ENCODE measurements around the gene SHROOM4. TPM values are rescaled to one million over a fixed set of nuclear protein-coding genes. Genes with fewer than 3 reads are reported as not detected.

SHROOM4 gene
- total and polyA plus RNA-seq, 2 of the 13 experiments (the other 11 are each of a cell fraction or from before 2014, with no cell fraction given), result 0.08 to 0.18 TPM

DNA sequence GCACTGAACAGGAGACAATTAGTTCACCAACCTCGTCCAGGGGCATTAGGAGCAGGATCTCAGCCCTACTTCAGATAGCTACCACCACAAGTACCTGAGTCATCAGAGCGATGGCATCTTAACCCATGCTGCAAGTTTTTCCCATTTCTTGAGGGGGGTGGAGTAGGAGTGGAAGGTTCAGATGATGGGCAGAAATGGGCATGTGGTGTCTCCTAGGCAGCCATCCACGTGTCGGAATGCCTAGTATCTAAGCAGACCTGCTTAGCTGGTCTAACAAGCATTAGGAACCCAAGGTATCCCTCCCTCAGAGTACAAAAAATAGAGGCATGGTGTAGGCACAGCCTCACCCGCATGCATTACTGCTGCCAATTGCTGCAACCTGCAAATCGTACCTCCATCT is 184.2 kb downstream of the SHROOM4 start:
- no TSS peak for BruUV-seq (replicated peaks)
- ATAC-seq (no peak), FAIRE-seq (no peak), DNase-seq (ENCODE audit: low spot score) (no peak)
- Histone ChIP-seq H3K27me3 (ENCODE audit: control insufficient read depth in 1 of 2, insufficient read depth in 2 of 2, low read length in 2 of 2) (no peaks in the 10 kb centered on the region), H3K4me3 (replicated peaks in 1 of 3; ENCODE audit: insufficient read depth in 1 of 3, low read depth in 2 of 3, low read length in 3 of 3) (no peak overlapping the region), H3K4me2 (ENCODE audit: low read depth, low read length) (no peak overlapping the region), H3K4me1 (ENCODE audit: insufficient read depth, low read length) (no peaks in the 10 kb centered on the region), H2AFZ (ENCODE audit: low read length) (no peak overlapping the region), H3K79me2 (ENCODE audit: insufficient read depth, low read length) (no peaks in the 10 kb centered on the region), H3K27ac (ENCODE audit: extremely low read length, insufficient read depth, low read length) (no peak overlapping the region), H3K36me3 (replicated peaks in 1 of 2; ENCODE audit: control insufficient read depth in 1 of 2, insufficient read depth in 2 of 2, low read length in 2 of 2) (no peaks in the 10 kb centered on the region), H3K9ac (ENCODE audit: insufficient read depth, low read depth, low read length) (no peak overlapping the region), H4K20me1 (ENCODE audit: insufficient read depth, low read length) (no peaks in the 10 kb centered on the region), H3K9me3 (ENCODE audit: low read length) (no peaks in the 10 kb centered on the region)
- in situ Hi-C loops (cut with HindIII; ENCODE audit: extremely low pct_ligation_motif_present, low pct_unique_long_range_greater_than_20kb), result no loop called here
- TF ChIP-seq ZBTB20 (CRISPR knock-in tag; IDR thresholded peaks at IDR 0.05; ENCODE audit: borderline replicate concordance, low read depth), result no peak
- TF ChIP-seq NFE2 (CRISPR knock-in tag; IDR thresholded peaks at IDR 0.05), result no peak
- no peak for TF ChIP-seq CERS6 (CRISPR knock-in tag; IDR thresholded peaks at IDR 0.05)
- no peak for TF ChIP-seq SIN3B (IDR thresholded peaks at IDR 0.05; ENCODE audit: low read length)
- TF ChIP-seq, protein P1, sequence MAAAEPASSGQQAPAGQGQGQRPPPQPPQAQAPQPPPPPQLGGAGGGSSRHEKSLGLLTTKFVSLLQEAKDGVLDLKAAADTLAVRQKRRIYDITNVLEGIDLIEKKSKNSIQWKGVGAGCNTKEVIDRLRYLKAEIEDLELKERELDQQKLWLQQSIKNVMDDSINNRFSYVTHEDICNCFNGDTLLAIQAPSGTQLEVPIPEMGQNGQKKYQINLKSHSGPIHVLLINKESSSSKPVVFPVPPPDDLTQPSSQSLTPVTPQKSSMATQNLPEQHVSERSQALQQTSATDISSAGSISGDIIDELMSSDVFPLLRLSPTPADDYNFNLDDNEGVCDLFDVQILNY (CRISPR knock-in tag; conservative IDR thresholded peaks at IDR 0.05), result no peak
- no peak for TF ChIP-seq SRF (IDR thresholded peaks at IDR 0.05; ENCODE audit: low read depth, low read length)
- no peak for TF ChIP-seq ZNF317 (CRISPR knock-in tag; IDR thresholded peaks at IDR 0.05)
- no peak for TF ChIP-seq RELA (CRISPR knock-in tag; IDR thresholded peaks at IDR 0.05)
- no peak for TF ChIP-seq ZFY (CRISPR knock-in tag; IDR thresholded peaks at IDR 0.05)
- no peak for TF ChIP-seq ARNT2 (CRISPR knock-in tag; IDR thresholded peaks at IDR 0.05; ENCODE audit: low read depth)
- no peak for TF ChIP-seq ZKSCAN5 (CRISPR knock-in tag; IDR thresholded peaks at IDR 0.05)
- no peak for TF ChIP-seq DMAP1 (CRISPR knock-in tag; IDR thresholded peaks at IDR 0.05)
- TF ChIP-seq HDAC2 (CRISPR knock-in tag; IDR thresholded peaks at IDR 0.05), result no peak
- TF ChIP-seq FOXC1 (CRISPR knock-in tag; IDR thresholded peaks at IDR 0.05; ENCODE audit: borderline replicate concordance), result no peak
- TF ChIP-seq, protein P2, sequence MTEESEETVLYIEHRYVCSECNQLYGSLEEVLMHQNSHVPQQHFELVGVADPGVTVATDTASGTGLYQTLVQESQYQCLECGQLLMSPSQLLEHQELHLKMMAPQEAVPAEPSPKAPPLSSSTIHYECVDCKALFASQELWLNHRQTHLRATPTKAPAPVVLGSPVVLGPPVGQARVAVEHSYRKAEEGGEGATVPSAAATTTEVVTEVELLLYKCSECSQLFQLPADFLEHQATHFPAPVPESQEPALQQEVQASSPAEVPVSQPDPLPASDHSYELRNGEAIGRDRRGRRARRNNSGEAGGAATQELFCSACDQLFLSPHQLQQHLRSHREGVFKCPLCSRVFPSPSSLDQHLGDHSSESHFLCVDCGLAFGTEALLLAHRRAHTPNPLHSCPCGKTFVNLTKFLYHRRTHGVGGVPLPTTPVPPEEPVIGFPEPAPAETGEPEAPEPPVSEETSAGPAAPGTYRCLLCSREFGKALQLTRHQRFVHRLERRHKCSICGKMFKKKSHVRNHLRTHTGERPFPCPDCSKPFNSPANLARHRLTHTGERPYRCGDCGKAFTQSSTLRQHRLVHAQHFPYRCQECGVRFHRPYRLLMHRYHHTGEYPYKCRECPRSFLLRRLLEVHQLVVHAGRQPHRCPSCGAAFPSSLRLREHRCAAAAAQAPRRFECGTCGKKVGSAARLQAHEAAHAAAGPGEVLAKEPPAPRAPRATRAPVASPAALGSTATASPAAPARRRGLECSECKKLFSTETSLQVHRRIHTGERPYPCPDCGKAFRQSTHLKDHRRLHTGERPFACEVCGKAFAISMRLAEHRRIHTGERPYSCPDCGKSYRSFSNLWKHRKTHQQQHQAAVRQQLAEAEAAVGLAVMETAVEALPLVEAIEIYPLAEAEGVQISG (CRISPR knock-in tag; IDR thresholded peaks at IDR 0.05), result no peak
- TF ChIP-seq ZNF34 (CRISPR knock-in tag; IDR thresholded peaks at IDR 0.05; ENCODE audit: borderline replicate concordance), result no peak
- TF ChIP-seq ZNF496 (CRISPR knock-in tag; IDR thresholded peaks at IDR 0.05; ENCODE audit: insufficient replicate concordance), result no peak
- TF ChIP-seq ZFP82 (CRISPR knock-in tag; IDR thresholded peaks at IDR 0.05; ENCODE audit: borderline replicate concordance), result no peak
- no peak for TF ChIP-seq ZNF224 (CRISPR knock-in tag; IDR thresholded peaks at IDR 0.05)
- TF ChIP-seq STAG1 (CRISPR knock-in tag; IDR thresholded peaks at IDR 0.05), result no peak
- POLR2A ChIA-PET, result no interaction called here
- intact Hi-C loops (cut with micrococcal nuclease; ENCODE audit: unreplicated experiment), result no loop called here
- WGBS (ENCODE audit: low lambda C conversion rate), result no CpG with 5 or more reads among the region's 6 CpGs
- CTCF ChIA-PET (ENCODE audit: low intra/inter-chr PET ratio, low total read pairs), result no interaction called here

Measured in HepG2 (cell line).